NCI-H460 (cell line): ENCODE results near the gene ZNF273. TPM values are rescaled to one million over a fixed set of nuclear protein-coding genes. Genes with fewer than 3 reads are reported as not detected.
"Not testable (repeated sequence)": the region's sequence is repeated elsewhere in the genome, so short reads cannot be mapped to it uniquely, and the experiment has no call there.

ENCODE experiments used
- DNase-seq: peaks from one replicate; pipeline ENCODE4 v3.0.0-alpha.2; 2016; ENCODE audit warnings: low read depth; ENCODE audit errors: extremely low read depth
- polyA plus RNA-seq: library from polyadenylated mRNA; depleted of rRNA; stranded (reverse); fragments of >200 nt; gene quantifications from 2 replicates; pipeline ENCODE4 v1.2.3, GENCODE V29; 2014; cell fraction: nucleus; rRNA removed
- total RNA-seq: library from RNA; depleted of rRNA; stranded (reverse); fragments of >200 nt; shearing (Covaris generic); gene quantifications from 2 replicates; pipeline ENCODE4 v1.2.3, GENCODE V29; 2014; rRNA removed

ZNF273 gene
- 8.2 and 8.7 TPM in 2 replicates for total RNA-seq
- 11.4 and 12.5 TPM in 2 replicates for polyA plus RNA-seq

- peak; percentile 84 for DNase-seq
These were observed at the start of gene ZNF273 for GRCh38 chr7:64902806-64903721. Gene ZNF273 (plus strand): TSS chr7:64903273. CDS start chr7:64903318, 45 bp downstream.

GRCh38 chr7:64853679-64854078 lies 49.4 kb upstream of the ZNF273 start:
- DNase-seq = no peak

- DNase-seq = no peak
These were observed 48.1 kb upstream of the ZNF273 start for GRCh38 chr7:64854969-64855368.

DNA sequence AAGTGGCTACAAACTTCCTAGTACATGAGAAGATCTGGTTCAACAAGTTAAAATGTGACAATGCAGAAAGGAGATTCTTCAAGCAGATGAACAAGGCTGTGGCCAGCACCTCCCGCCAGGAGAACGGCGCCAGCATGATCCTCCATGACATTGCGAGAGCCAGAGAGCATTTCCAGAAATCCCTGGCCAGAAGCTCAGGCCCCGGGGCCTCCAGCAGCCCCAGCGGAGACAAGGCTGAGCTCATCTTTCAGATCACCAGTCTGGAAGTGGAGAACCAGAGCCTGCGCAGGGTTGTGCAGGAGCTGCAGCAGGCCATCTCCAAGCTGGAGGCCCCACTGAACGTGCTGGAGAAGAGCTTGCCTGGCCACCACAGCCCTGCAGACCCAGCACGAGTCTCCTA lies 40.1 kb upstream of the ZNF273 start:
- DNase-seq = no peak

DNA sequence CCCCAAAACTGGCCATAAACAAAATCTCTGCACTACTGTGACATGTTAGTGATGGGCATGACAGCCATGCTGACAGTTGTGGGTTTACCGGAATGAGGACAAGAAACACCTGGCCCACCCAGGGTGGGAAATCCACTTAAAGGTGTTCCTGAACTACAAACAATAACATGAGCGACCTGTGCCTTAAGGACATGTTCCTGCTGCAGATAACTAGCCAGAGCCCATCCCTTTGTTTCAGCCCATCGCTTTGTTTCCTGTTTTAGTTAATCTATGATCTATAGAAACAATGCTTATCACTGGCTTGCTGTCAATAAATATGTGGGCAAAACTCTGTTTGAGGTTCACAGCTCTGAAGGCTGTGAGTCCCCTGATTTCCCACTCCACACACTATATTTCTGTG lies 39.5 kb upstream of the ZNF273 start:
- not testable (repeated sequence) for DNase-seq

GRCh38 chr7:64863969-64864368 lies 39.1 kb upstream of the ZNF273 start:
- DNase-seq = no peak

DNA sequence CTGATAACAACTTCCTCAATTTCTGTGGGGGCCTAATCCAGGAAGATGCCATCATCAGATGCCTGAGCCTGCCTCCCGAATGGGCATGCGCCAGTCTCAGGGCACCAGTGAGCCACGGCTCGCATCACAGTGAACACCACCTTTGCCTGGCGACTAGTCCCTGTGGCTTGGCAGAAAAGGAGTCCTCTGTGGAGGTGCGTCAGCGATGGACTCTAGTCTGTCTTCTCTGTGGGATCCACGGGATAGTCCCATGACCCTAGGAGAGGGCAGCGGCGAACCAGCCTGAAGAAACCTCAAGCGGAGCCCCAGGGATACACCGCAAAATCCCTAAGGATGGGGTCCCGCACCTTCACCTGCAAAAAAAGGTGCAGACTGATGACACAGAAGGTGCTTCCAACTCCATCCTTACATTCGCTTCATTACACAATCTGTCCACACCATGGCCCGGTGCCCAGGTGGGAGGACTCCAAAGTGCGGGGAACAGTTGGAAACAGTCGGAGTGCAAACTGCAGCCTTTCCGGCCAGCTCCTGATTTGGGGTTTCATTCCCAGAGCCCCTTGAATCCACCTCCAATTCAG lies 35.1 kb upstream of the ZNF273 start:
- DNase-seq = no peak

GRCh38 chr7:64868499-64868898 lies 34.6 kb upstream of the ZNF273 start:
- no peak for DNase-seq

DNA sequence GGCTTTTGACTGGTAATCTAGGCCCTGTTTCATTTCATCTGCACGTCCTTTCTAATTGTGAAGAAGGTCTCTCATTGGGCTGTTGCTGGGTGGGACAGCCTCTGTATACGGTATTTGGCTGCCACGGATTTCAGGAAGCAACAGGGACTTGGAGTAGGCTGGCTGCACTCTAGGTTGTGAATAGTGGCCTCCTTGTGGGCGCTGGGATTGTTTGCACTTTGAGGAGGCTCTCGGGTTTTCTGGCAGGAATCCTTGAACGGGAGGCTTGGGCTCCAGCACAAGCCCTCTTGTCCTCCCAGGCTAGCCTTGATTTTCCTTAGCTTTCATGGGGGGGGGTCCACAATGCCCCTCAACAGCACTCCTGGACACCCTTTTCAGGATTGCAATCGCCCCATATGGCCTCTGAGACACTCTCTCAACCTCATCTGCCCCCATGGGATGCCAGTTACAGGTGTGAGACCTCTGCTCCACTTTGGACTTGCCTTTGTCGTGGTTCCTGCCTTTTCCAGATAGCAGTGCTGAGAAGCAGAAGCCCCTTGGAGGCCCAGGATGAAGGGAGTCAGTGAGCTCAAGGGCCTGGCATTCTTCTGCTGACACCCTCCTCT lies 33.9 kb upstream of the ZNF273 start:
- no peak for DNase-seq

DNA sequence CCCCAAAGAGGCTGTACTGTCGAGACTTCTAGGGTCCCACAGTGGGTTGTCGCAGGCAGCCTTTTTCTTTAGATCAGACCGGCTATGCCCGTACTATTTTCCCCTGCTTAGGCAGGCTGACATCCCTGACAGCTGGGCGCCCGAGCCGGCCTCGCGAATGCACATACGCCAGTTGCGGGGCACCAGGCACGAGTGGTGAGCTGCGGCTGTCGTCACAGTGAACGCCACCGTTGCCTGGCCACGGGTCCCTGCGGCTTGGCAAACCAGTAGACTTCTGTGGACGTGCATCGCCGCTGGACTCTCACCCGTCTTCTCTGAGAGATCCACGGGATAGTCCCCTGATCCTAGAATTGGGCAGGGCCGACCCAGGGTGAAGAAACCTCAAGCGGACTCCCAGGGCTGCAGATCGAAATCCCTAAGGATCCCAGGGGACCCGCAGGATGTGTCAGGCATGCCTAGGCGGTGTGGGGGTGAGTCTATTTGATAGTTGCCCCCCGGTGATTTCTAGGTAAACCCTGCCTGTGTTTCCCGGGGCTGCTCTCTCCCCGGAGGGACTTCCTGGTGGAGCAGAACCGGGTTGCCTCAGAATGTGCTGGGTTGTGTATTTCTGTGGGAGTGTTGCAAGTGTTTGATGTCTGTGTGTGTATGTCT lies 33.0 kb upstream of the ZNF273 start:
- no peak for DNase-seq

DNA sequence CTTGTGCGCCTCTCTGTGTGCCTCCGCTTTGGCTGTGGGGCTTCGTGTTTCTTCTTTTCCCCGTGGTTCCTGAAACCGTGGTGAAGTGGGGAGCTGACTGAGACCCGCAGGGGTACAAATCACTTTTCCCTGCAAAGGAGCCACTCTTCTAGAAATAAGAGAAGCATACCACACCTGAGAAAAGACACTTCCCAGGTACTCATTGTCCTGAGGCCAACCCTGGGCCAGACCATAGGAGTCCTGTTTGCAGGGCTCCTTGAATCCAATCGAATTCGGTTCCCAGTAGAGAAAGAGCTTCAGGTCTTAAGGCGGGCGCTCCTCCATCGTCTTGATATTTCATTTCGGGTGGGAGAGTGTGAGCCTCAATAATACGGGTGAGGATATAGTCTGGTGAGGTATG lies 32.4 kb upstream of the ZNF273 start:
- DNase-seq = no peak

DNA sequence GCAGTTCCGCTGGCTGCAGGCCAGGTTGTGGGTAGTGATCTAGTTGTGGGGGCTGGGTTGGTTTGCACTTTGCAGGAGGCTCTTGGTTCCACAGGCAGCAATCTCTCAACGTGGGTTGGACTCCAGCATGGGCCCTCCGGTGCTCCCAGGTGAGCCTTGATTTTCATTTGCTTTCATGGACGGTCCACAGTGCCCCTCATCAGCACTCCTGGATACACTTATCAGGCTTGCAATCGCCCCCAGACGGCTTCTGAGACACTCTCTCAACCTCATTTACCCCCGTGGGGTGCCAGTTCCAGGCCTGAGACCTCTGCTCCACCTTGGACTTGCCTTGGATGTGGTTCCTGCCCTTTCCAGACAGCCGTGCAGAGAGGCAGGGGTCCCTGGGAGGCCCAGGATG lies 31.3 kb upstream of the ZNF273 start:
- DNase-seq = no peak

- no peak for DNase-seq
These were observed 30.5 kb upstream of the ZNF273 start for GRCh38 chr7:64872351-64873154.

GRCh38 chr7:64873155-64873500 lies 29.9 kb upstream of the ZNF273 start:
- no peak for DNase-seq

DNA sequence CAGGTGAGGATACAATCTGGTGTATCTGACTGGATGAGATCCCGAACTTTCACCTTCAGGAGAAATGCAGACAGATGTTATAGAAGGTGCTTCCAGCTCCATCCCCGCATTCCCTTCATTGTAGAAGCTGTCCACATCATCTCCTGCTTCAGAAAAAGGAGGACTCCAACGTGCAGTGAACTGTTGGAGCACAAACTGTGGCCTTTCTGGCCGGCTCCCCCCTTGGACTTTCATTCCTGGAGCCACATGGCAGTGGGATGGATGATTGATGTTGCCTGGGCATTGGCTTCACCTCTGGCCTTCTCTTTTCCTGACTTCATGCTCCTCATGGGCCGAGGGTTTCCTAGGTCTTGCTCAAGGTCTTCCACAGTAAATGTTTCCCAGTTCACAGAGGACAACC lies 29.6 kb upstream of the ZNF273 start:
- no peak for DNase-seq

DNA sequence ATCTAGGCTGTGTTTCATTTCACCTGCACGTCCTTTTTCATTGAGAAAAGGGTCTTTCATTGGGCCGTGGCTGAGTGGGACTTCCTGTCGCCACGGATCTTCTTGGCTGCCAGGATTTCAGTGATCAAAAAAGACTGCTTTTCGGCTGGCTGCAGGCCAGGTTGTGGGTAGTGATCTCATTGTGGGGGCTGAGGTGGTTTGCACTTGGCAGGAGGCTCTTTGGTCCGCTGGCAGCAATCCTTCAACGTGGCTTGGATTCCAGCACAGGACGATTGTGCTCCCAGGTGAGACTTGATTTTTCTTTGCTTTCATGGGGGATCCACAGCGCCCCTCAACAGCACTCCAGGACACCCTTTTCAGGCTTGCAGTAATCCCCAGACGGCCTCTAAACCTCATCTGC lies 29.0 kb upstream of the ZNF273 start:
- no peak for DNase-seq

GRCh38 chr7:64874562-64875250 lies 28.4 kb upstream of the ZNF273 start:
- DNase-seq = no peak

DNA sequence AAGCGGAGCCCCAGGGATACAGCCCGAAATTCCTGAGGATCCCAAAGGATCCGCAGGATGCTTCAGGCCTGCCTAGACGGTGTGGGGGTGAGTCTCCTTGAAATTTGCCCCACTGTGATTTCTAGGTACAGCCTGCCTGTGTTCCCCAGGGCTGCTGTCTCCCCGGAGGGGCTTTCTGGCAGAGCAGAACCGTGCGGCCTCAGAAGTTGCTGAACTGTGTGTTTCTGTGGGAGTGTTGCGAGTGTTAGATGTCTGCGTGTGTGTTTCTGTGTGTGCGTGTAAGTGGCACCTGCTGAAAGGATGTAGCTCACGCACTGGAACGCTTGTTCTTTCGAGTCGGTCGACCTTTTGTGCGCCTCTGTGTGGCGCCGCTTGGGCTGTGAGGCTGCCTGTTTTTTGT lies 27.8 kb upstream of the ZNF273 start:
- no peak for DNase-seq

DNA sequence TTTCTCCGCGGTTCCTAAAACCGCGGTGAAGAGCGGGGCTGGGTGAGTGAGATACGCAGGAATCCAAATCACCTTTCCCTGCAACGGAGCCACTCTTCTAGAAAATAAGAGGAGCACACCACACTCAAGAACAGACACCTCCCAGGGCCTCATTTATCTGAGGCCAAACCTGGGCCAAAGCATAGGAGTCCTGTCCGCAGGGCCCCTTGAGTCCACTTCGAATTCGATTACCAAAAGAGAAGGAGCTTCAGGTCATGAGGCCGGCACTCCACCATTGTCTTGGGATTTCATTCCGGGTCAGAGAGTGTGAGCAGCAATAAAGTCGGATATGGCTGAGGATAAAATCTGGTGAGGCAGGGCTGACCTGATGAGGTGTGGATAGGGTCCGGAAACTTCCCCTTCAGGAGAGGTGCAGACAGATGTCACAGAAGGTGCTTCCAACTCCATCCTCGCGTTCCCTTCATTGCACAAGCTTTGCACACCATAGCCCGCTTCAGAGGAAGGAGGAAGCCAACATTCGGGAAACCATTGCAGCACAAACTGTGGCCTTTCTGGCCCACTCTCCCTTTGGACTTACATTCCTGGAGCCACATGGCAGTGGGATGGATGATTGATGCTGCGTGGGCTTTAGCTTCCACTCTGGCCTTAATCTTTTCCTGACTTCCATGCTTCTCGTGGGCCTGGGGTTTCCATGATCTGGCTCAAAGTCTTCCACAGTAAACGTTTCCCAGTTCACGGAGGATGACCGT lies 27.2 kb upstream of the ZNF273 start:
- DNase-seq = no peak
